HepG2 (cell line): ENCODE data around the gene FAM210A.
"Not testable (repeated sequence)": the region's sequence is repeated elsewhere in the genome, so short reads cannot be mapped to it uniquely, and the experiment has no call there.

Experiments used
- ATF6 ChIP-seq: sonication (generic); formaldehyde crosslinking; conservative IDR thresholded peaks from 2 replicates; pipeline ENCODE4 v1.4.0; 2020; ENCODE audit warnings: missing genetic modification reagents
- CTCF ChIP-seq: sonication (generic); formaldehyde crosslinking; IDR thresholded peaks from 2 replicates; pipeline ENCODE4 v1.5.0; 2020; ENCODE audit warnings: mild to moderate bottlenecking, missing genetic modification reagents, moderate library complexity
- JUN ChIP-seq: sonication (generic); formaldehyde crosslinking; IDR thresholded peaks from 2 replicates; pipeline ENCODE4 v1.4.0; 2020; ENCODE audit warnings: mild to moderate bottlenecking, missing genetic modification reagents
- SIN3A ChIP-seq: IDR thresholded peaks from 2 replicates; pipeline ENCODE4 v1.6.1; 2011; ENCODE audit warnings: low read depth, mild to moderate bottlenecking, control low read depth, low read length, borderline replicate concordance
- SMC3 ChIP-seq: IDR thresholded peaks from 2 replicates; pipeline ENCODE4 v1.6.1; 2011; ENCODE audit warnings: low read length, improper control_type of control experiment
- ZNF260 ChIP-seq: sonication (generic); formaldehyde crosslinking; IDR thresholded peaks from 2 replicates; pipeline ENCODE4 v1.4.0; 2020; ENCODE audit warnings: missing genetic modification reagents, low read depth, mild to moderate bottlenecking, borderline replicate concordance
- ZNF274 ChIP-seq: sonication (generic); formaldehyde crosslinking; IDR thresholded peaks from 2 replicates; pipeline ENCODE4 v1.5.1; 2020; ENCODE audit warnings: mild to moderate bottlenecking, missing genetic modification reagents
- ZNF589 ChIP-seq: sonication (generic); formaldehyde crosslinking; conservative IDR thresholded peaks from 2 replicates; pipeline ENCODE4 v1.8.0; 2022; ENCODE audit warnings: mild to moderate bottlenecking, moderate library complexity, missing genetic modification reagents

DNA sequence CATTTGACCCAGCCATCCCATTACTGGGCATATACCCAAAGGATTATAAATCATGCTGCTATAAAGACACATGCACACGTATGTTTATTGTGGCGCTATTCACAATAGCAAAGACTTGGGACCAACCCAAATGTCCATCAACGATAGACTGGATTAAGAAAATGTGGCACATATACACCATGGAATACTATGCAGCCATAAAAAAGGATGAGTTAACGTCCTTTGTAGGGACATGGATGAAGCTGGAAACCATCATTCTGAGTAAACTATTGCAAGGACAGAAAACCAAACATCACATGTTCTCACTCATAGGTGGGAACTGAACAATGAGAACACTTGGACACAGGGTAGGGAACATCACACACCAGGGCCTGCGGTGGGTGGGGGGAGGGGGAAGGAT is 31.0 kb downstream of the FAM210A start:
- TF ChIP-seq ATF6 (CRISPR knock-in tag); CTCF; SIN3A; ZNF589; ZNF274; JUN; SMC3; ZNF260 (CRISPR knock-in tag): not testable (repeated sequence)
